A204.1 (cell line): ENCODE measurements around the gene ELK3.

ENCODE experiments used
- FAIRE-seq: peaks from 2 replicates; lab custom pipeline; 2012; peaks lifted over from hg19 to GRCh38; lab: Jason Lieb, UNC

ELK3 gene

DNA sequence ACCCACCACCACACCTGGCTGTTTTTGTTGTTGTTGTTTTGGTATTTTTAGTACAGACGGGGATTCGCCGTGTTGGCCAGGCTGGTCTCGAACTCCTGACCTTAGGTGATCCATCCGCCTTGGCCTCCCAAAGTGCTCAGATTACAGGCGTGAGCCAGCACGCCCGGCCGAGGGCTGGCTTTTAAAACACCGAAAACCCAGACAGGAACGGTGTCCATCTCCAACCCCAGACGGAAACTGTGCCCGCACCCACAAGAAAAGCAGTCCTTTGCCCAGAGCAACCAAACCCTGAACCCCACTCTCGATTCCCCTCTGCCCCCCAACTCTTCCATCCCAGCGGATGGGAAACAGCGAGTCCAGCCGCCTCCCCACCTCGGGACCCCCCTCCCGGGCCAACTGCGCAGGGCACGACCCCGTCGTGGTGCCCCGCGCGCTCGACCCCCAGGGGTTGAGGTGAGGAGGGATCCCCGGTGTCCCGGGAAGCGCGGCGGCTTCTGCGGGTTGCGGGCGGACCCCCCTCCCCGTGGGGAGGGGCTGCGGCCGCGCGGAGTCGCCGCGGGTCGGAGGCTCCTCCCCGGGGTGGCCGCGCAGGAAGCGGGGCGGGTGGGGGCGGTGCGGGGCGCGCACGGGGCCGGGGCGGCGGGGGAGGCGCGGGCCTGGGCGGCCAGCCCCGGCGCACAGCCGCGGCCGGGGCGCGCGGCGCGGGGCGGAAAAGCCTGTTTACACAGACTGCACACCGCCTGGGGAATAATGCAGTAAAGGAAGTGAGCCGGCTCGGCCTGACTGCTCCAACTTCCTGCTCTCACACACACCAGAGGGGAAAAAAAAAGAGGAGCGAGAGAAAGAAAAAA, at the start of gene ELK3:
ELK3 (plus strand) TSS at position 651 of the 851 bp plus-strand sequence.
- FAIRE-seq = no peak

DNA sequence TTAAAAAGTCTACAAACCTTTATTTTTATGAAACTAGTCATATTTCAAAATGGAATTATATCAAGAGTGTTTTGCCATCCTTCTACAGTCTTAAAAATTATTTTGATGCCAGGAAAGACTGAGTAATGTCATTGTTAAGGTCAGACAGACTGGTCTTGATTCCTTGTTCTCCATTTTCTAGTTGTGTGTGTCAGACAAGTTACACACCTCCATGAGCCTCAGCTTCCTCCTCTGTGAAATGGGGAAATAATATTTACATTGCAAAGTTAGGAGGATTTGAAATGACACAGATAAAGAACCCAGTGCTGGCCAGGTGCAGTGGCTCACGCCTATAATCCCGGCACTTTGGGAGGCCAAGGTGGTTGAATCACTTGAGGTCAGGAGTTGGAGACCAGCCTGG, 47.4 kb upstream of the ELK3 start:
- no peak for FAIRE-seq

DNA sequence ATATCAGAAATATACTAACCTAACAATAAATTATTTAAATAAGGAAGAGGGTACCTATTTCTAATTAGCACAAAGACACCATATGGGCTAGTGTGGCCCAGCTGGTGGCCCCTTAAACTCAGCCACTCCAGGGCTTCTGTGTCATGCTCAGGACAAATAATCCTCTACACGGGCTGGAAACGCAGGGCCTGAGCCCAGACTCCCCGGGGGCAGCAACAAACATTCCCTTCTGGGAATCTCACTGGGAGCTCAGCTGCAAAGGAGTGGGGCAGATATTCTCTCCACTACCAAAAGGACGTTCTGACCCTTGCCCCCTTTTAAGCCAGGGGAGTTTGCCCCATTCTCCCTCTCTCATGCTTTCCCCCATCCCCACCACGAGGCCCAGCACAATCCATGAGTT, 43.7 kb upstream of the ELK3 start:
- FAIRE-seq = no peak

DNA sequence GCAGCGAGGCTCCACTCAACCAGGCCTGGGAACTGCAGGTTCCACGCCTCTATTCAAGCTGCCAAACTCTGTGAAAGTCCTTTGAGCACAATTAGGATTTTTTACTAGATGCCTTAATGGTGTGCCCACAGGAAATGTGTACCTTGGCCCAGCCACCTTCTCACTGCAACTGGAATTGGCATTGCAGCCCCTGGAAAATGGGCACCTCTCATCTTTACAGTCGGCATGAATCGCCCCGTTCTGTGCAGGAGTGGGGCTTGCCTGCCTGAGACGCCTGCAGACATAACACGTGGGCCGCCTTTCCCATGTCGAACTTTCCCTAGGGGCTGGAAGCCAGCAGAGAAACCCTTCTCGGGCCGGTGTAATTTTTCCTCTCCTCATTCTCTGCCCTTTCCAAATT, 42.0 kb upstream of the ELK3 start:
- FAIRE-seq = no peak

DNA sequence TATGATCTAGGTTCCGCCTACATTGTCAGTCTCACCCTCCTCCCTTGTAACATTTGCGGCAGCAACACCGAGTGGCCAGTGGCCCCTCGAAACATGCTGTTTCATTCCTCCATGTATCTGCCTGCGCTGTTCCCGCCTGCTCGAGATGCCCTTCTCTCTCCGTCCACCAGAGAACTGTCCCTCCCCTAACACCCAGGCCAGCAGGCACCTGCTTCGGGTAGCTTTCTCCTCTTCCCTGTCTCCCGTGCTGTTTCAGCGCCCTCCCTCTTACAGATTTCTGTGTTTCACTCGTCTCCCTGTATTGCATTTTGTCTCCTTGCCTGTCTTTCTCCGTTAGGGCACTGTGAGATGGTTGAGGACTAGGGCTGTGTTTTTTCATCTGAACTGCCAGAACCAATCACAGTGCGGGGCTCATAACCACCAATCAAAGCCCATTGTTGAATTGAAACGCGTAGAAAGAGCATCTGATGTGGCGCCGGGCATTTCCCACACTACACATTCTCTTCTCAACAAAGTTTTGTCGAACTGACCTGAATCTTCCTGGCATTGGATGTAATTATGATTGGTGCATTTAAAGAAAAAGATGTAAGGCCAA, 40.9 kb upstream of the ELK3 start:
- no peak for FAIRE-seq

DNA sequence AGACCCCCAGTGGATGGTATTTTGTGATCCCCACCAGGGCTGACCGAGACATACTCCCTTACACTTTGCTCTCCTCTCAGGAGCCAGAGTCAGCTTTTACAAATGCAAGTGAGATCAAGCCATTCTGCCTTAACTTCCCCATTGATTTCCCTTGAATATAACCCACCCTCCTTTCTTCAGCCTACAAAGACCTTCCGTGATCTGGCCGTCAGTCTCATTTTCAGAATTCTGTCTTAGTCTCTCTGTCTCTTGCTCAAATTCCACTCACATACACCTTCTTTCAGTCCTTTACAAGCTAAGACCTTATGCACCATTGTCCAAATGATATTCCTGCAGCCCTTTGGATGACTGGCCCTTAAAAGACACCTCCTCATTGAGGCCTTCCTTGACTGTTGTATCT, 39.0 kb upstream of the ELK3 start:
- FAIRE-seq = no peak

DNA sequence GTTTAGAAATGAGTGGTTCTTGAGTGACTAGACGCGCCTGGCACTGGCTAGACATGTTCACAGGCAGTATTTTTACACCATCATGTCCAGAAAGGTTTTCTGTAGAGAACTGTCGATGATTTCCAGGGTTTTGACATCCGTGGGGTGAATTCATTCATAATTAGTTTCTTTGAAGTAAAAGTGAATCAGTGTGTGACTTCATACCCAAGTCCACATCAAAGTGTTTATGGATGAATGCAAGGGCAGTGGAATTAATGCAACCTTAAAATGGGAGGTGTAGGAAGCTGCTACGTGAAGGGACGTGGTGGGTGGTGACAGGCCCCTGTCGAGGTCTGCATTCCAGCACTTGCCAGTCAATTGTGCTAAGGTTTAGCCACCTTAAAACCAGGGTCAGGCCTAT, 38.4 kb upstream of the ELK3 start:
- FAIRE-seq = no peak

DNA sequence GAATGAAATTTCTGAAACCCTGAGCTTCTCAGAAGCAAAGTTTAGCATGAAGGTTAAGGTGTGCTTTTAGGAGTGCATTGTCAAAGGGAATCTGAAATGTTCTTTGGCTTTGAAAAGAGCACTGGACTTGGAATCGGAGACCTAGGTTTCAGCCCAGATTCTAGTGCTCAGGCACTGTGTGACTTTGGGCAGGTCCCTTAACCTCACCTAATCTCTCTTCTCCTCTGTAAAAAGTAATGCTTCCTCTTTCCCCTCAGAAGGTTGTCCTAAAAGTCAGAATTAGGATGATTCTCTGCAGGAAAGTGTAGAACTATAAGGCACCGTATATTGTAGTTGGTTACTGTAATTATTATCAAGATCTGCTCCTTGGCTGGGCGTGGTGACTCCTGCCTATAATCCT, 38.0 kb upstream of the ELK3 start:
- FAIRE-seq = no peak

DNA sequence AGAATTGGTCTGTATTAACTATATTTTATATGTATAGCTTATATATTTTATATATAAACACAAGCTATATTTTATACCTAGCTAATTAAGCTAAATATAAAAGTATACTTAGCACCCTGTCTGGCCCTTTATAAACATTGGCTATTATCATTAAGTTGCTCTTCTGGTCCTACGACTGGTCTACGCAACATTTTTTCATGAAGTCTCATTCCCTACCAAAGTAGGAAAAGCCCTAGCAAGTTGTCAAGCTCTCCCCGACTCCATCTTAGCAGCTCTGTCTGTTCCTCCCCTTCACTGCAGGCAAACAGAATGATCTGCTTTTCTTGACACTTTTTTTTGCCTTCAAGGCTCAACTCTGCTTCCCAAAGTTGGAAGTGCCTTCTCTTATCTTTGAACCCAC, 36.7 kb upstream of the ELK3 start:
- no peak for FAIRE-seq

DNA sequence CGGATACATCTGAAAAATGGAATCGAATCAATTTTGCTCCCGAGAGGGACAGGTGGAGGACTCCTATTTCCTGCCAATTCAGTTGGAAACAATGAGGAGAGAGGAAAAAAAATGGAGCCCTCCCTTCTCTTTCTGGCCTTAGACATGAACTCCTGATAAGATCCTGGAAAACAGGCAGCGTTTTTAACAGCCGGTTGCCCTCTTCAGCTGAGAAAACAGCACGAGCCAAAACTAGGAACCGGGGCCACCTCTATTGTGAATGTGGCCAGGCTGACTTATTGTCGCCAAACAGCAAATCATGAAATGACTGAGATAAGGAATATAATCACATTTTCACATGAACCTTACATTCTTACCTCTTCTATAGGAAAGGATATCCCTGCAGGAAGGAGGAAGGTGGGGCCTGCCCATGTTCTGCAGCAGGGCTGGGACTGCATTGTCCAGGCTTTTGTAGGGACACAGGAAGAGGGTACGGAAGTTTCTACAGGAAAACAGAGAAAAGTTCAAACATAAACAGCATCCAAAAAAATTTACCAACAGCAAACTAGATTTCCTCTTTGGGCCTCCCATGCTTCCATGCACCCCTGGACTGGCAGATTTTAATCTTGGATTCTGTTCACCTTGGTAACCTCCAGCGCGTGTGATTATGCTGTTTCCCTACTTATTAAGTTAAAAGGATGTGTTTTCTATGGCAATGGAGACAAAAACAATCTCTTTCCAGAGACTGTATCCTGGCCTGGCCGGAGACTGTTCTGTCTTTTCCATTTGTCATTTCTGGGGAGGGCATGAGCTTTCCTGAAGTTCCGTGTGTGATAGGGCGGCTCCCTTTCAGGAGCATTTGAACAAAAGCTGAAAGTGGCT, 29.0 kb upstream of the ELK3 start:
- no peak for FAIRE-seq

DNA sequence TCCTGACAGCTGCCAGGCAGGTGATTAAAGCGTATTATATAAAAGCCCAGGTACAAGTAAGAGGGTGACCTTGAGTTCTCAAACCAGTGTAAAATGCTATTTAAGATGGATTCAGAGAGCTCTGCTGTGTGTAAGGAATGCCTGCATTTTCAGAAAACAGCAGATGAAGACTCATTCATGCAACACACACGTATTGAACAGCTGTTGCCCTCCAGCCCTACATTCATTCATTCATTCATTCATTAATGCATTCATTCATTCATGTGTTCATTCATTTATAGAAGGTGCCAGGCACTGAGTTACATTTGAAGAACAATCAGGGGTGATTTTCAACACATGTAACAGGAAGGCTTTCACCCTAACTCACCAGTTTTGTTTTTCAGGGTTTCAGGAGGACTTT, 27.4 kb upstream of the ELK3 start:
- no peak for FAIRE-seq

DNA sequence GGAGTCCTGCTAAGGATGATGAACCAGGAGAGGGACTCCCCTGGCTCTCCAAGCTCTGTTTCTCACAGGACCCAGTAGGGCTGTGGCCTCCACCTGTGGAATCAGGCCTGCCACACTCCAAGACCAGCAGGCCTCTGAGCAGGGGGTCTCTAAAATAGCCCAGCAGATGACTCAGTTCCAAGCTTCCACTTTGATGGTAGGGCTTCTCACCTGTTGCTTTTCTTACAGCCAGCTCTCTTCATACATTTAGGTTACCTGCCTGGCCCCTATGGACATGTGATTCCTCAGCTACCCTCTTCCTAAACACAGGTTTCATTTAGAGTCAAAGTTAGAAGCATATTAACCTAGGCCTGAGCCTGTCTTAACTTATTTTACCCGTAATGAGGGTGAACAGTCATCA, 26.7 kb upstream of the ELK3 start:
- FAIRE-seq = no peak

DNA sequence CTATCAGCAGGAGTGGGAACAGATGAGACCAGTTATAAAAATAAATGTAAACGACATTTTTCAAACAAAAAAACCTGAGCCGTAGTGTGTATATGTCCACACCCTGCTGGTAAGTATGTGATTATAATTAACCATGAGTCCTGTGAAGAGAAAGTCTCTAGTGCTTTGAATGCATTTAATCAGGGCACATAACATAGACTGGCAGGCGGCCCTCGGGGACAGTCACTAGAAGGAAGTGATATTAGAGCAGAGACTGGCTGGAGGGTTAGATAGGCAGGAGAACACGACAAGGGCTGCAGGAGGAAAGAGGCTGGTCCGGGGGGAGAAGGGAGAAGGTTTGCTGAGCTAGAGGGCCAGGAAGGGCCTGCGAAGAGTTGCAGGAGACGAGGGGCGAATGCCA, 23.8 kb upstream of the ELK3 start:
- no peak for FAIRE-seq

DNA sequence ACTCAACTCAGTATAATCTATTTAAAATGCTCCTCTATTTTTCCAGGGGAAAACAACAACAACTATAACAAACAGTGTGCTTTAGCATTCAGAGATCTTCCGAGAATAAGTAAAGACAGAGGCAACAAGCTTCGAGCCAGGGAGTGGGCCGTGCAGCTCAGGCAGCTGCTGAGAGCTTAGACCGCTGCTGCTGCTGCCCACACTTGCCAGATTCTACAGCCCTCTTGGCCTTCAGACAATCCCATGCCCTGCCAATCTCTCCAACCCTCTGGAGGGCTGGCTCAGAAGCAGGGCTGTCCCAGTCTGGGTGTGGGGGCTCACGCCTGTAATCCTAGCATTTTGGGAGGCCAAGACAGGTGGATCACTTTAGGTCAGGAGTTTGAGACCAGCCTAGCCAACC, 23.4 kb upstream of the ELK3 start:
- FAIRE-seq = no peak

DNA sequence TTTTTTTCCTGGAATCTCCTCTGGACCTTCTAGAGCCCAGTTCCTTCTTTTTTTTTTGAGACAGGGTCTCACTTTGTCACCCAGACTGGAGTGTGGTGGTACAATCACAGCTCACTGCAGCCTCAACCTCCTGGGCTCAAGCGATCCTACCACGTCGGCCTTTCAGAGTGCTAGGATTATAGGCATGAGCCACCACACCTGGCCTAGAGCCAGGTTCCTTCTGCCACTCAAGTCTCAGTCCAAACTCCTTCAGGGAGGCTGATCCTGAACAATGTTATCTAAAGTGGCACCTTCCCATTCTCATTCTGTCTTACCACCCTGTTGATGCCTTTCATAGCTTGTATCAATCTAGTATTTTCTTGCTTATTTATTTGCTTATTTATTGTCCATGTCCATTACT, 22.3 kb upstream of the ELK3 start:
- FAIRE-seq = no peak

DNA sequence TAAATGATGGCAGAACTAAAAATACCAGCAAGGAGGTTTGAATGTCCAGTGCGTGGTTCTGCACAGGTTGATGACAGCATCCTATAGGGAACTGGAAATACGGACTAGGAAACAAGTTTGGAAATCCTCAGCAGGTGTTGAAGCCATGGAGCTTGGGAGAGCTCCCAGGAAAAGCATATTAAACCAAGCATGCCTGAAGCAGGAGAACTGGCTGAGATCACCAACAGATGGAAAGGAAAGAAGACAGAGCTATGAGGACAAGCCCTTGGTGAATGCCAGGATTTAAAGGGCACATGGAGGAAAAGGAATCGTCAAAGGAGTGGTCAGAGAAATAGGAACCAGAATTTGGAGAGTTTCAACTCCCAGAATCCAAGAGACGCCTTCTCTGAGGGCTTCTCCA, 21.2 kb upstream of the ELK3 start:
- no peak for FAIRE-seq

DNA sequence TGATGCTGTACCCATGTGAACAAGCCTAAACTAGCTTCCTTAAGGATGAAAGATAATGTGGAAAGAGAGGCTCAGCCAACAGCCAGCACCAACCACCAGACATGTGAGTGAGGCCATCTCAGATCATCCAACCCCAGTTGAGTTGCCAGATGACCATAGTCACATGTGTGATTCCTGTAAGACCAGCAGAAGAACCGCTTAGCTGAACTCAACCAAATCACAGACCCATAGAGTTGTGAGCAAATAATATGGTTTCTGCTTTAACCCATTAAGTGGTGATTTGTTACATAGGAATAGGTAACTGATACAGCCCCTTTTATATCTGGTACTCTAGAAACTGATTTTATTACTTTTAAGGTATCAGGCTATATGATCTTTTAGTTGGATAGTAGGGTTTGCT, 17.6 kb upstream of the ELK3 start:
- FAIRE-seq = no peak

DNA sequence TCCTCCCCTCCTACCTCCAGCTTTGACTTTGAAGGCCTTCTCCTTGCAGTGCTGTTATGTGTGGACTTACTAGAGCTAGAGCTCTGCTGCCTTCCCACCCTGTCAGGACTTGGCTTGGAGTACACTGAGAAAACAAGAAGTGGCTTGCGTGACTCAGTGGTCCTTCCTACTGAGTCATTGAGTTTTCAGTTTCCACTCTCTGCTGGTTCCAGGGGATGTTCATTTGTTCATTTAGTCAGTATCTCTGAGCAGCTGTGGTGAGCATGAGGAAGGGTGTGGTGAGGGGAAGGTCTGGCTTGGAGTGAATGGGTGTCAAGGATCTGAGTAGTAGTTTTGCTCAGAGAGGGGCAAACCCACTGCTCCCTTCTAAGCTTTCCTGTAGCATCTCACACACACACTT, 17.2 kb upstream of the ELK3 start:
- FAIRE-seq = no peak

DNA sequence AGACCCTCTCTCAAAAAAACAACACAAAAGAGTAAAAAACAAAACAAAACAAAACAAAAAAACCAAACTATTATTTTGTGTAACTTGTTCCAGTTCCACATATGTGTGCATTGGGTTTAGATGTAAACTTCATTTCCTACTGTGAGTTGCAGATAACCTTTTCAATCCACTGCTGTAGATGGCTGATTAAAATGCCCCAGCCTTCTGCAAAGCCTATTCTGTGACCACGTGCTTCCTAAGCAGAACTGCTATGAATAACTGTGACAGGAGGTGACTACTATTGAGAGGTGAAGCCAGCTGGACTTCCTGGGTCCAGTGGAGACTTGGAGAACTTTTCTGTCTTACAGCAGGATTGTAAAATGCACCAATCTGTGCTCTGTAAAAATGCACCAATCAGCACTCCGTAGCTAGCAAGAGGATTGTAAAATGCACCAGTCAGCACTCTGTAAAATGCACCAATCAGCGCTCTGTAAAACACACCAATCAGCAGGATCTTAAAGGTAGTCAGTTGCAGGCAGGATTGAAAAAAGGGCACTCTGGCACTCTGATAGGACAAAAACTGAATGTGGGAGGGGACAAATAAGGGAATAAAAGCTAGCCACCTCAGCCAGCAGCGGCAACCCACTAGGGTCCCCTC, 10.3 kb upstream of the ELK3 start:
- FAIRE-seq = no peak

DNA sequence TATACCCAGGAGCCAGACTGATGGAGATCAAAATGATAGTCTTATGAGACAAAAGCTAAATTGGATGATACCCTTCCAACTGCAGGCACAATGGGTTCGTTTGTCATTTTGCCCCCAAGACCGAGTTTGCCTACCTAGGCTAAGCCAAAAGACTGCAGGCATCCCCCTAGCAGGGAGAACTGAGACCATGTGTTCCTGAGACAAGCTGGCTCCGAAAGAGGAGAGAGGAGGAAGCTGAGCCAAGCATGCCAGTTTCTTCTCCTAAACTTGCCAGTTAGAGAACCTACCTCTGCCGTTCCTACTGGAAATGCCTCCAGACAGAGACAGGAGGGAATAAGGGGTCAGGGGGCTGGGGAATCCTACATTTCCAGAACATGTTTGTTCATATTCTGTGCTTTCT, 8.3 kb upstream of the ELK3 start:
- no peak for FAIRE-seq

DNA sequence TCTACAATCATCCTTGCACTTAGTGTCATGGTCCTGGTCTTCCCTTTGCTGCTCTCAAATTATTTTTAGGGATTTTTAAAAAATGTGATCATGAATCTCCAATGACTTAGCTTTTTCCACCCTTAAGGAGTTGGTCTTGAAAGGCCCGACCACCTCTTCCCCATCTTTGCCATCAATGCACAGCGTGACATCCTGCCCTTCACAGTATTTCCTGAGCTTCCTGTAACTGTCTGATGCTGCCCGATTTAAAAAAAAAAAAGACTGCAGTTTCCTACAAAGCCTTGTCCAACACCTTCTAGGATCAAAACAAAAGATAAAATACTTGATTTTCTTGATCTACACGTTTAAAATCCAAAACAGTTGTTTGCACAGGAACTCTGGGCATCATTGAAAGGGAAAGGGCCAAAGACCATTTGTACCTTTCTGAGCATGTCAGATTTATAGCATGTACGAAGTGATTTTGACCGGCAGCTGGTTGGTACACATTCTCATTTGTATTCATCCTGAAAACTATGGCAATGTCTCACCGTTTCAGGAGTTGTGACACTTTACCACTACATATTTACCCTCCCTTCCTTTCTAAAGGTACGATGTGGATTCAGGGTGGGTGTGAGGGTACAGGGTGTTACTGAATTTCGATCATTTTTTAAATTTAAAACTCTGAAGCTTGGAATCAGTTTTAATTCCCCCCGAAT, 7.4 kb upstream of the ELK3 start:
- no peak for FAIRE-seq

DNA sequence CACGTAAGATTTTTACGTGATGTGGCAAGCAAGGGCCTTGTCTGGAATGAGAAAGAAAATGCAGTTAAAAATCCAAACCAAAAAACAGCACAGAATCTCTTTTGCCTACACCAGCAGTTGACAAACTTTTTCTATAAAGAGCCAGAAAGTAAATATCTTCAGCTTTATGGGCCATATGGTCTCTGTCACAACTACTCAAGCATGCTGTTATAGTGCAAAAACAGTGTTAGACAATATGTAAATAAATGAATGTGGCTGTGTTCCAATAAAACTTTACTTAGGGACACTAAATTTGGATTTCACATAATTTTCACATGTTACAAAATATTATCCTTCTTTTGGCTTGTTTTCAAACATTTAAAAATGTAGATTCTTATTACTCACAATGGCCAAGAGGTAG, 6.2 kb upstream of the ELK3 start:
- FAIRE-seq = no peak
